HepG2 (cell line): ENCODE results near the gene IGF2BP3. TPM values are rescaled to one million over a fixed set of nuclear protein-coding genes. Genes with fewer than 3 reads are reported as not detected.

Source experiments
- AKNA ChIP-seq: sonication (generic); formaldehyde crosslinking; IDR thresholded peaks from 2 replicates; pipeline ENCODE4 v1.4.0; 2020; ENCODE audit warnings: missing genetic modification reagents, borderline replicate concordance
- ATRX ChIP-seq: sonication (generic); formaldehyde crosslinking; IDR thresholded peaks from 2 replicates; pipeline ENCODE4 v1.4.0; 2020; ENCODE audit warnings: missing genetic modification reagents, borderline replicate concordance
- FIP1L1 ChIP-seq: fragments of 200-400 bp; formaldehyde crosslinking; IDR thresholded peaks from 2 replicates; pipeline ENCODE4 v1.6.1; 2018; ENCODE audit warnings: low read depth, mild to moderate bottlenecking, low read length, moderate library complexity, borderline replicate concordance; ENCODE audit not compliant: insufficient read depth
- FOXC1 ChIP-seq: sonication (generic); formaldehyde crosslinking; IDR thresholded peaks from 2 replicates; pipeline ENCODE4 v1.8.0; 2022; ENCODE audit warnings: mild to moderate bottlenecking, missing genetic modification reagents, borderline replicate concordance
- HES4 ChIP-seq: sonication (generic); formaldehyde crosslinking; IDR thresholded peaks from 2 replicates; pipeline ENCODE4 v1.9.0; 2021; ENCODE audit warnings: mild to moderate bottlenecking, missing genetic modification reagents, borderline replicate concordance
- MED13 ChIP-seq: sonication (generic); formaldehyde crosslinking; IDR thresholded peaks from 2 replicates; pipeline ENCODE4 v1.5.0; 2020; ENCODE audit warnings: missing genetic modification reagents
- MLX ChIP-seq: IDR thresholded peaks from 2 replicates; pipeline ENCODE4 v1.6.1; 2016
- MTF2 ChIP-seq: sonication (generic); formaldehyde crosslinking; IDR thresholded peaks from 2 replicates; pipeline ENCODE4 v1.5.0; 2020; ENCODE audit warnings: missing genetic modification reagents, borderline replicate concordance
- POLR2AphosphoS5 ChIP-seq: IDR thresholded peaks from 2 replicates; pipeline ENCODE4 v1.6.1; 2012; ENCODE audit warnings: low read depth, low read length
- XRCC5 ChIP-seq: fragments of 200-400 bp; formaldehyde crosslinking; optimal IDR thresholded peaks from 2 replicates; pipeline ENCODE3; 2017; ENCODE audit warnings: mild to moderate bottlenecking, low read length
- ZBTB4 ChIP-seq: sonication (generic); formaldehyde crosslinking; IDR thresholded peaks from 2 replicates; pipeline ENCODE4 v1.4.0; 2020; ENCODE audit warnings: missing genetic modification reagents, mild to moderate bottlenecking, borderline replicate concordance
- ZFAT ChIP-seq: sonication (generic); formaldehyde crosslinking; conservative IDR thresholded peaks from 2 replicates; pipeline ENCODE4 v1.8.1; 2023; ENCODE audit warnings: missing genetic modification reagents, inconsistent platforms
- ZMYM4 ChIP-seq: sonication (generic); formaldehyde crosslinking; IDR thresholded peaks from 2 replicates; pipeline ENCODE4 v1.8.1; 2023; ENCODE audit warnings: mild to moderate bottlenecking, missing genetic modification reagents
- ZNF33A ChIP-seq: sonication (generic); formaldehyde crosslinking; IDR thresholded peaks from 2 replicates; pipeline ENCODE4 v1.5.1; 2020; ENCODE audit warnings: missing genetic modification reagents, mild to moderate bottlenecking, moderate library complexity, borderline replicate concordance
- ZNF639 ChIP-seq: conservative IDR thresholded peaks from 2 replicates; pipeline ENCODE4 v1.6.1; 2018; ENCODE audit warnings: missing genetic modification reagents
- ZNF770 ChIP-seq: sonication (generic); formaldehyde crosslinking; IDR thresholded peaks from 2 replicates; pipeline ENCODE4 v1.5.0; 2020; ENCODE audit warnings: mild to moderate bottlenecking, missing genetic modification reagents
- ZNF788 ChIP-seq: sonication (generic); formaldehyde crosslinking; IDR thresholded peaks from 2 replicates; pipeline ENCODE4 v1.5.0; 2020; ENCODE audit warnings: mild to moderate bottlenecking, missing genetic modification reagents, borderline replicate concordance
- ZNF891 ChIP-seq: sonication (generic); formaldehyde crosslinking; IDR thresholded peaks from 2 replicates; pipeline ENCODE4 v1.5.0; 2020; ENCODE audit warnings: mild to moderate bottlenecking, missing genetic modification reagents
- polyA plus RNA-seq, 8 experiments: library from polyadenylated mRNA; depleted of rRNA in 3 of 8; stranded (reverse) in 7 of 8; unstranded in 1 of 8; fragments of >200 nt; fragmentation: Illumina TruSeq in 4 of 8; extraction: Trizol in 4 of 8; gene quantifications; 2 replicates each; pipeline versions ENCODE4 v1.2.1 to v1.2.3, GENCODE V29; 2011 to 2016; ENCODE audit warnings: low read depth in 4 of 8, missing spikeins in 1 of 8, mixed read lengths in 1 of 8; ENCODE audit not compliant: insufficient read depth in 1 of 8
- total RNA-seq, 5 experiments: library from RNA; depleted of rRNA; stranded (reverse); fragments of >200 nt; fragmentation: Illumina TruSeq; extraction: Trizol; gene quantifications; 2 replicates each; pipeline ENCODE4 v1.2.3, GENCODE V29; 2016; ENCODE audit warnings: low read depth in 1 of 5

Gene IGF2BP3
- total and polyA plus RNA-seq, 2 of the 13 experiments (the other 11 are each of a cell fraction or from before 2014, with no cell fraction given) = 37.7 to 39.5 TPM

GRCh38 chr7:23358152-23358674, 112.1 kb downstream of the IGF2BP3 start (continued):
- TF ChIP-seq MLX (CRISPR knock-in tag) = no peak
- TF ChIP-seq ZFAT (CRISPR knock-in tag) = no peak
- TF ChIP-seq ZNF33A (CRISPR knock-in tag) = no peak
- TF ChIP-seq ZNF891 (CRISPR knock-in tag) = no peak
- TF ChIP-seq ZBTB4 (CRISPR knock-in tag) = no peak
- no peak for TF ChIP-seq MED13 (CRISPR knock-in tag)
- TF ChIP-seq MTF2 (CRISPR knock-in tag) = no peak
- TF ChIP-seq ZMYM4 = peak; percentile 68
- no peak for TF ChIP-seq ZNF788
- no peak for TF ChIP-seq FIP1L1
- no peak for TF ChIP-seq FOXC1 (CRISPR knock-in tag)
- no peak for TF ChIP-seq ATRX (CRISPR knock-in tag)
- no peak for TF ChIP-seq POLR2AphosphoS5
- TF ChIP-seq ZNF770 (CRISPR knock-in tag) = no peak
- TF ChIP-seq HES4 (CRISPR knock-in tag) = no peak
- no peak for TF ChIP-seq ZNF639 (CRISPR knock-in tag)
- no peak for TF ChIP-seq XRCC5
- no peak for TF ChIP-seq AKNA (CRISPR knock-in tag)
